Neural cell (in vitro differentiated cells): ENCODE data around the gene ADAM10. TPM values are rescaled to one million over a fixed set of nuclear protein-coding genes. Genes with fewer than 3 reads are reported as not detected.

Experiments
- H2AFZ ChIP-seq: fragments of 200-600, 300-800 bp; sonication (generic), shearing (Covaris generic); 2 replicates; pipeline ENCODE4 v1.6.0; 2014; ENCODE audit warnings: low read depth, mild to moderate bottlenecking, antibody characterized with exemption, low read length, moderate library complexity
- H3F3A ChIP-seq: fragments of 200-600 bp; shearing (Covaris generic); 2 replicates; pipeline ENCODE4 v1.6.1; 2016; ENCODE audit warnings: mild to moderate bottlenecking, moderate library complexity, mixed read lengths, antibody characterized with exemption, low read length; ENCODE audit not compliant: insufficient read depth, poor library complexity, severe bottlenecking
- H3K27ac ChIP-seq: fragments of 200-600, 300-800 bp; sonication (generic), shearing (Covaris generic); 2 replicates; pipeline ENCODE4 v1.5.1; 2014; ENCODE audit warnings: mild to moderate bottlenecking, low read length, moderate library complexity
- H3K27me3 ChIP-seq: fragments of 300-800, 200-600 bp; sonication (generic), shearing (Covaris generic); 2 replicates; pipeline ENCODE4 v1.6.0; 2014; ENCODE audit warnings: mild to moderate bottlenecking, low read depth, low read length, moderate library complexity; ENCODE audit not compliant: insufficient read depth
- H3K36me3 ChIP-seq: fragments of 300-800, 200-600 bp; sonication (generic), shearing (Covaris generic); 2 replicates; pipeline ENCODE4 v1.5.1; 2014; ENCODE audit warnings: mild to moderate bottlenecking, antibody characterized with exemption, low read length, moderate library complexity; ENCODE audit not compliant: insufficient read depth
- H3K4me2 ChIP-seq: fragments of 300-800, 200-600 bp; sonication (generic), shearing (Covaris generic); 2 replicates; pipeline ENCODE4 v1.6.0; 2014; ENCODE audit warnings: mild to moderate bottlenecking, low read length
- H3K4me3 ChIP-seq: fragments of 300-800, 200-600 bp; sonication (generic), shearing (Covaris generic); 2 replicates; pipeline ENCODE4 v1.5.1; 2014; ENCODE audit warnings: mild to moderate bottlenecking, low read length, moderate library complexity
- H3K79me2 ChIP-seq: fragments of 200-600 bp; shearing (Covaris generic); replicated peaks from 2 replicates; pipeline ENCODE4 v1.6.0; 2014; ENCODE audit warnings: mild to moderate bottlenecking, low read length, moderate library complexity; ENCODE audit not compliant: insufficient read depth
- H3K9ac ChIP-seq: fragments of 300-800, 200-600 bp; sonication (generic), shearing (Covaris generic); 2 replicates; pipeline ENCODE4 v1.6.1; 2016; ENCODE audit warnings: mild to moderate bottlenecking, low read length, mixed read lengths
- H3K9me2 ChIP-seq: fragments of 200-600 bp; shearing (Covaris generic); 2 replicates; pipeline ENCODE4 v1.6.1; 2016; ENCODE audit warnings: mild to moderate bottlenecking, low read length, mixed read lengths; ENCODE audit not compliant: insufficient read depth
- H3K9me3 ChIP-seq: fragments of 200-600, 300-800 bp; sonication (generic), shearing (Covaris generic); 2 replicates; pipeline ENCODE4 v1.6.1; 2016; ENCODE audit warnings: mild to moderate bottlenecking, mixed run types, low read length, moderate library complexity, mixed read lengths
- H4K20me1 ChIP-seq: fragments of 200-600 bp; shearing (Covaris generic); 2 replicates; pipeline ENCODE4 v1.6.1; 2016; ENCODE audit warnings: mild to moderate bottlenecking, mixed run types; ENCODE audit not compliant: insufficient read depth
- EP300 ChIP-seq: fragments of 450-650 bp; conservative IDR thresholded peaks from 2 replicates; pipeline ENCODE4 v1.6.1; 2014; ENCODE audit warnings: antibody characterized with exemption, mild to moderate bottlenecking, moderate library complexity; ENCODE audit not compliant: poor library complexity, severe bottlenecking
- EZH2 ChIP-seq: fragments of 200-600, 300-800 bp; shearing (Covaris generic), sonication (generic); IDR thresholded peaks from 2 replicates; pipeline ENCODE4 v1.6.1; 2014; ENCODE audit warnings: antibody characterized with exemption, low read length, borderline replicate concordance, mild to moderate bottlenecking; ENCODE audit not compliant: insufficient read depth, poor library complexity, severe bottlenecking
- MXI1 ChIP-seq: fragments of 450-650 bp; conservative IDR thresholded peaks from 2 replicates; pipeline ENCODE4 v1.6.1; 2014; ENCODE audit warnings: antibody characterized with exemption, mild to moderate bottlenecking; ENCODE audit not compliant: poor library complexity, severe bottlenecking
- POLR2AphosphoS5 ChIP-seq: IDR thresholded peaks from 2 replicates; pipeline ENCODE4 v1.6.1; 2012
- RAD21 ChIP-seq: fragments of 450-650 bp; conservative IDR thresholded peaks from 2 replicates; pipeline ENCODE4 v1.6.1; 2014; ENCODE audit warnings: antibody characterized with exemption, mild to moderate bottlenecking, moderate library complexity
- SMC3 ChIP-seq: fragments of 450-650 bp; conservative IDR thresholded peaks from 2 replicates; pipeline ENCODE4 v1.6.1; 2014; ENCODE audit warnings: antibody characterized with exemption, mild to moderate bottlenecking, moderate library complexity; ENCODE audit not compliant: poor library complexity
- TAF1 ChIP-seq: IDR thresholded peaks from 2 replicates; pipeline ENCODE4 v1.6.1; 2012; ENCODE audit warnings: low read depth
- polyA plus RNA-seq: library from polyadenylated mRNA; depleted of rRNA; stranded (reverse); fragments of >200 nt; gene quantifications from 2 replicates; pipeline ENCODE4 v1.2.3, GENCODE V29; 2014
- TF ChIP-seq, protein P1 (sequence below): IDR thresholded peaks from 2 replicates; pipeline ENCODE4 v1.6.1; 2012; ENCODE audit warnings: borderline replicate concordance
- TF ChIP-seq, protein P2 (sequence below): fragments of 450-650 bp; IDR thresholded peaks from 2 replicates; pipeline ENCODE4 v1.5.1; 2014; ENCODE audit warnings: antibody characterized with exemption, mild to moderate bottlenecking, moderate library complexity; ENCODE audit not compliant: poor library complexity, severe bottlenecking

ADAM10 gene
- polyA plus RNA-seq, 1 donor from 2014 or later = 66.3 TPM

DNA sequence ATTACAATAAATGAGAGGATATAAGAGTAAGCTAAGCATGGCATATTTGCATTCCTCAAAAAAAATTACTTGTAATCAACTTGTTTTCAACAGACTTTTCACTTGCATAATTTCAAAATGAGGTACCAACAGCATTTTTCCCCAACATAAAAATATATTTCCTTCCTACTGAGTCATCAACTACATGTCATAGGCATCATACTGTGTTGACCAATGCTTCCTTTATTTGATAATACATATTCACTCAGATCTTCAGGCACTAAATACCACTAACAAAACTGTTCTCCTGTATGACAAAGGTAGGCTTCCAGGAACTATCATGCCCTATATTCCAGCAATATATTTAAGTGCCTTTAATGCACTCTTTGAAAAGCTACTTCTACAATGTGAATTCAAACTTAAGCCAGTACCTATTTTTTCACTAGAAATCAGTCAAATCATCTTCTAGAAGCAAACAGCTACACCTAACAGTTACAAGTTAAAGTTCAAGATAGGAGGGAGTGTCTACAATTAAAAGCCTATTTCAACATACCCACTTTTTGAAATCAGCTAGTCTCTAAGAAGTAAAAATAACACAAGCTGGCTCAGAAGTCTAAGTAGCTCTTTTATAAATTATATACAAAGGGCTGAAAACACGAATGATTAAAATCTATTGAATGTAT lies 11.3 kb downstream of the ADAM10 start:
- Histone ChIP-seq H3K4me3 (no peak overlapping the region), H3K9me3 (no peaks in the 10 kb centered on the region), H4K20me1 (no peaks in the 10 kb centered on the region), H3K4me2 (no peak overlapping the region), H3K27me3 (no peaks in the 10 kb centered on the region), H2AFZ (no peak overlapping the region), H3K9me2 (no peaks in the 10 kb centered on the region), H3K36me3 (no peaks in the 10 kb centered on the region), H3K79me2 (peaks cover 83% of the 10 kb centered on the region), H3K27ac (no peak overlapping the region), H3F3A (no peaks in the 10 kb centered on the region), H3K9ac (no peak overlapping the region)
- TF ChIP-seq TAF1 (no peak), EP300 (no peak), EZH2 (no peak), POLR2AphosphoS5 (no peak), MXI1 (no peak), RAD21 (no peak), SMC3 (no peak)
- TF ChIP-seq, protein P1, sequence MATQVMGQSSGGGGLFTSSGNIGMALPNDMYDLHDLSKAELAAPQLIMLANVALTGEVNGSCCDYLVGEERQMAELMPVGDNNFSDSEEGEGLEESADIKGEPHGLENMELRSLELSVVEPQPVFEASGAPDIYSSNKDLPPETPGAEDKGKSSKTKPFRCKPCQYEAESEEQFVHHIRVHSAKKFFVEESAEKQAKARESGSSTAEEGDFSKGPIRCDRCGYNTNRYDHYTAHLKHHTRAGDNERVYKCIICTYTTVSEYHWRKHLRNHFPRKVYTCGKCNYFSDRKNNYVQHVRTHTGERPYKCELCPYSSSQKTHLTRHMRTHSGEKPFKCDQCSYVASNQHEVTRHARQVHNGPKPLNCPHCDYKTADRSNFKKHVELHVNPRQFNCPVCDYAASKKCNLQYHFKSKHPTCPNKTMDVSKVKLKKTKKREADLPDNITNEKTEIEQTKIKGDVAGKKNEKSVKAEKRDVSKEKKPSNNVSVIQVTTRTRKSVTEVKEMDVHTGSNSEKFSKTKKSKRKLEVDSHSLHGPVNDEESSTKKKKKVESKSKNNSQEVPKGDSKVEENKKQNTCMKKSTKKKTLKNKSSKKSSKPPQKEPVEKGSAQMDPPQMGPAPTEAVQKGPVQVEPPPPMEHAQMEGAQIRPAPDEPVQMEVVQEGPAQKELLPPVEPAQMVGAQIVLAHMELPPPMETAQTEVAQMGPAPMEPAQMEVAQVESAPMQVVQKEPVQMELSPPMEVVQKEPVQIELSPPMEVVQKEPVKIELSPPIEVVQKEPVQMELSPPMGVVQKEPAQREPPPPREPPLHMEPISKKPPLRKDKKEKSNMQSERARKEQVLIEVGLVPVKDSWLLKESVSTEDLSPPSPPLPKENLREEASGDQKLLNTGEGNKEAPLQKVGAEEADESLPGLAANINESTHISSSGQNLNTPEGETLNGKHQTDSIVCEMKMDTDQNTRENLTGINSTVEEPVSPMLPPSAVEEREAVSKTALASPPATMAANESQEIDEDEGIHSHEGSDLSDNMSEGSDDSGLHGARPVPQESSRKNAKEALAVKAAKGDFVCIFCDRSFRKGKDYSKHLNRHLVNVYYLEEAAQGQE = no peak
- TF ChIP-seq, protein P2, sequence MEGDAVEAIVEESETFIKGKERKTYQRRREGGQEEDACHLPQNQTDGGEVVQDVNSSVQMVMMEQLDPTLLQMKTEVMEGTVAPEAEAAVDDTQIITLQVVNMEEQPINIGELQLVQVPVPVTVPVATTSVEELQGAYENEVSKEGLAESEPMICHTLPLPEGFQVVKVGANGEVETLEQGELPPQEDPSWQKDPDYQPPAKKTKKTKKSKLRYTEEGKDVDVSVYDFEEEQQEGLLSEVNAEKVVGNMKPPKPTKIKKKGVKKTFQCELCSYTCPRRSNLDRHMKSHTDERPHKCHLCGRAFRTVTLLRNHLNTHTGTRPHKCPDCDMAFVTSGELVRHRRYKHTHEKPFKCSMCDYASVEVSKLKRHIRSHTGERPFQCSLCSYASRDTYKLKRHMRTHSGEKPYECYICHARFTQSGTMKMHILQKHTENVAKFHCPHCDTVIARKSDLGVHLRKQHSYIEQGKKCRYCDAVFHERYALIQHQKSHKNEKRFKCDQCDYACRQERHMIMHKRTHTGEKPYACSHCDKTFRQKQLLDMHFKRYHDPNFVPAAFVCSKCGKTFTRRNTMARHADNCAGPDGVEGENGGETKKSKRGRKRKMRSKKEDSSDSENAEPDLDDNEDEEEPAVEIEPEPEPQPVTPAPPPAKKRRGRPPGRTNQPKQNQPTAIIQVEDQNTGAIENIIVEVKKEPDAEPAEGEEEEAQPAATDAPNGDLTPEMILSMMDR = no peak

DNA sequence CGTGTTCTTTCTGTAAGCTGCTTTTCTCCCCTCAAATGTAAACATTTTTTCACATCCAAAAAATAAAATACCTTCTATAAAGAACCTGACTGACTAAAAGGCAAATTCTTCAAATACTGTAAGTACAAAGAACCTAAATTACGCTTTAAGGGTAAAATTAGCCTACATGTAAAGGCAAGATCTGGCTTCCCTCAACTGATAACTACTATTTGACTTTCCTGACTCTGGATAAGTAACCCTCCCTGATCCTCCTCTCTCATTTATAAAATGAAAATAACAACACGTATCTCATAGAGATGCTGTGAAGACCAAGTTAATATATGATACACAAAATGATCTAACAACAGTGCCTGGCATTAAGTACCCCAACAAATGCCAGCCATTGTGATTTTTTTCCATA lies 12.2 kb downstream of the ADAM10 start:
- Histone ChIP-seq H2AFZ (no peak overlapping the region), H3K4me2 (no peak overlapping the region), H3K9ac (no peak overlapping the region), H4K20me1 (no peaks in the 10 kb centered on the region), H3K36me3 (no peaks in the 10 kb centered on the region), H3K4me3 (no peak overlapping the region), H3F3A (no peaks in the 10 kb centered on the region), H3K79me2 (peaks cover 81% of the 10 kb centered on the region), H3K9me3 (no peaks in the 10 kb centered on the region), H3K9me2 (no peaks in the 10 kb centered on the region), H3K27me3 (no peaks in the 10 kb centered on the region), H3K27ac (no peak overlapping the region)
- TF ChIP-seq MXI1 (no peak), RAD21 (no peak), POLR2AphosphoS5 (no peak), SMC3 (no peak), TAF1 (no peak), EZH2 (no peak), EP300 (no peak)
- TF ChIP-seq, protein P1 = no peak
- TF ChIP-seq, protein P2 = no peak
